GM19099 (cell line): Measurements from ENCODE around the gene KATNAL1.

Source experiments
- POLR2A ChIP-seq: IDR thresholded peaks from 3 replicates; pipeline ENCODE4 v1.6.1; 2011; ENCODE audit warnings: low read depth; ENCODE audit not compliant: insufficient read length; ENCODE audit errors: extremely low read depth

KATNAL1 gene

DNA sequence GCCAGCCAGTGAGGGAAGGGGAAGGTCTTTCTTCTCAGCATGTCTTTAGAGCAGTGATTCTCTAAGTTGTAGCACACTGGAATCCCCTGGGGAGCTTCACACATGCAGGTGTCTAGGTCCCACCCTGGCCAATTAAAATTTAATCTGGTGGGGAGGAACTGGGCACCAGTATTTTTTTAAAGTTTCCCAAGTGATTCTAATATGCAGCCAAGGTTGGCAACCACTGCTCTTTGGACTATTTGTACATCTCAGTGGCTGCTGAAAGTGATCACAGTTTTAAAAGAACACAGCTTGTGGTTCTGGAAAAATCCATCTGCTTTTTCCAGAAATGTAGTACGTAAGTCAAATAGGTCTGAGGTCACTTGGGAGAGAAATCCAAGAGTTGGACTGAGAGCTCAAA lies 10.7 kb upstream of the KATNAL1 start:
- TF ChIP-seq POLR2A: no peak

DNA sequence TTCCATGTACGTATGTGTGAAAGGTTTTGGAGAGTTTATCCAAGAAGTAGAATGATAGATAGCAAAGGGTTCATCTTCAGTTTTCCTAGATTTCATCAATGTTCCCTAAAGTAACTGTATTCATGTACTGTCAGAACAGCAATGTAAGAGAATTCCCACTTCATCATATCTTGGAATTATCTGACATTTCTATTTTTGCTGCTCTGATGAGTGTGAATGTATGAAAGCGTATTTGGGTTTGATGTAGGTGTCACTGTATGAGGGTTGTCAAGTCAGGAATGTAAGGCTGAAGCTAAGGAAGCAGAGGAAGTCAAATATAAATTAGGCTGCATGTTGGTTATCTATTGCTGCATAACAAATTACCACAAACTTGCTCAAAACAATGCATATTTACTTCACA lies 7.2 kb upstream of the KATNAL1 start:
- TF ChIP-seq POLR2A: no peak

DNA sequence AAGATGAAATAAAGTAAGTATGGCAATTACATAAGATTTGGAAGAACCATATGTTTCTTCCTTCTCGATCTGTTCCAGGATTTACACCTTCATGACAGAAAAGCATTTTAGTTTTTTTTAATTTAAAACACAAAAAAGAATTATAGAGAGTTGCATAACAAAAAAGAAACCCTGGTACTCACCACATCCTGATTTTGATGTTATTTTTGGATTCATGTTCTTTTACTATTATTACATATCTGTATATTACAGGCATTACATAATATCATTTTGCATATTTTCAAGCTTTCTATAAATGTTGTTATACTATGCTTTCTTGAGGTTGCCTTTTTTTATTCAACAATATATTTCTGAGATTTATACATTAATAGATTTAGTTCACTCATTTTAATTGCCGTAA lies 6.7 kb upstream of the KATNAL1 start:
- TF ChIP-seq POLR2A: no peak

DNA sequence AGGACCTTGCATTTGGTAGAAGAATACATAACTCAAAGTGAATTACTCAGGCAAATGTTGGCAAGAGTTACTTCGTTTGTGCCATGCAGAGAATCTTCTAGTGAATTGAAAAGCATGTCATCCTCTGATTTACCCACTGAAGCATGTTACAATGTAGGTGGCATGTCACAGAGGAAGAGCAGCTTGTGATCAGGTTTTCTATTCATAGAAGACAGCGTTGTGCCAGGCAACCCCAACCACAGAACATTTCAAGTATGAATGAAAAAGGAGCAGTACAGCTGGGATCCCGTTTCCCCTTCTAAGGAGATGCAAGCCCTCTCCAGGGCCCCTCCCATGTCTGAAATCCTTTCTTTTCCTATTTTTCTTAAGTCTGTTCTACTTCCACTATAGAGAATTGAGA lies 6.0 kb upstream of the KATNAL1 start:
- TF ChIP-seq POLR2A: no peak

DNA sequence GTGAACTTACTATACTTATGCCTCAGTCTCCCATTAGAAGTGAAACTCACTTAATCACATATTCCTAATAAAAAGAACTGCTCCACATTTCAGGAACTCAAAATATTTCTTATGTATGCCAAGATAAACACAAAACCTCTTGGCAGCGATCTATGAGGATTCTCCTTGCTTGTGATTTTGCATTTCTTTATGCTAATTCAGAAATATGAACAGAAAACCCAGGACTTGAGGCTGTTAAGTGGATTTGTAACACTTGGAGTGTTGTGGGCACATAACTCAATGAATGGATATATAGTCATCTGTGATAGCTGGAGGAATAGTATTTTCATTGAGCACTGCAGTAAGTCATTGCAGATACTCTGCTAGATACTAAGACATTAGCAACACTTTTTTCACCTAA lies 5.6 kb upstream of the KATNAL1 start:
- no peak for TF ChIP-seq POLR2A

DNA sequence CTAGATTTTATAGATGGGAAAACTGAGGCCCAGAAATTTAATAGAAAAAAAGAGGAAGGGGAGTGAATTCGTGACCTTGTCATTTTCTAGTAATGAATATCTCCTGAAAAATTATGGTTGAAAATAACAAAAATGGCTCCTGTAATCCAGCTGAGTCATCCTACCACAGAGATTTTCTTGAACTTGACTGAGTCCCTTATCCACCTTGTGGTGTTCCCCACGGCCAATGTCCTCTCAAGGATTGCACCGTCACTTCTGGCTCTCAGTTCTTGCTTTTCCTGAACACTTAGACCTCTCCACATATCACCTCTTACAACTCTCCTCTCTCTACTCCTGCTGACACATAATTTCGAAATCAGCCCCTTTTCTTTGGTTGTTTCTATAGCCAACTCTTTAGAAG lies 1.2 kb upstream of the KATNAL1 start:
- TF ChIP-seq POLR2A: no peak

DNA sequence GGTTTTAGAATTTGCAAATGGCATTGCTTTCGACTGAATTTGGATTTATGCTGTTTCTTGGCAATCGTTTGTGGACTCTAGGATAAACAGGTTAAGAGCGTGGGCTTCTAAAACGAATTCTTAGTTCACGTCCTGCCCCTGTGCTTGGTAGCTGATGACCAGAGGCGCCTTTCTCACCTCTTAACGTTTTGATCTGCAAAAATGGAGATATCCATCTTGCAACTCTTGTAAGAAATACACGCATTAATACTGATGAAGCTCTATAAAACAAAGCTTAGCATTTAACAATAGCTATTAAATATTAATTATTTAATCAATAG lies 580 bp upstream of the KATNAL1 start:
- no peak for TF ChIP-seq POLR2A

DNA sequence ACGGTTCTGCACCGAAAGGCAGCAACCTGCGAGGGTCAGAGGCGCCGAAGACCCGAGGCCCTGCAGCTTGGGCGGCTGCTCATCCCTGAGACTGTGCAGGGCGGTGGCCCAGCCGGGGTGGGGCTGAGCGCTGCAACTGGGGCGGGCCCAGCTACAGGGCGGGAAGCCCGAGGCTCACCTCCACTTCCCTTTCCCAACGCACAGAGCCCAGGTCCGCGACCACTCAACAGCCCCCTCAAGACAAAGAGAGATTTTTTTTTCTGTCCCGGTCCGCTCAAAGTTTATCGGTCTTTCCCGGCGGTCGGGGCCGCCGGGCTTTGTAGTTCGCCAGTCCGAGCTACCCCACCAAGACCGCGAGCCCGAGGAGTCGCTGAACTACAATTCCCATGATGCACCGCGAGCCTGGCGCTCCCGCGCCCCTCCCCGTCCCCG lies 573 bp downstream of the KATNAL1 start:
- peak; percentile 61 for TF ChIP-seq POLR2A

DNA sequence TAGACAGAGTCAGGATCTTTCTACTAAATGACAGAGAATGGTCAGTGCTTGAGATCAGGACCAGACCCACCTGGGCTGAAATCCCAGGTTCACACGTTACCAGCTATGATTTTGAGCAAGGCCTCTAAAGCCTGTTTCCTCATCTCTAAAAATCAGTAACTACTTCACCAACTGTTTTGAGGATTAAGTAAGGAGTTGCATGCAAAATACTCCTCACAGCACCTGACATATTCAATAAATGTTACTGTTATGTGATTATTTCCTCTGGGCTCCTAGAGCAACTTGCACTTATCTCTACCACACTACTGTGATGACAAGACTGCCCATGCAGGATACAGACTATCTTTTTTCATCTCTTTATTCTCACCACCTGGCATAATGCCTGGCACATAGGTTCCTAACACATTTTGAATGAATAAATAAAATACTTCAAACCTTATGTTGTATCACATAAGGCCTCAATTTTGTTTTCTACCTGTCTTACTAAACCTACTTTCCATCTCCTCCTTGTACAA lies 1.8 kb downstream of the KATNAL1 start:
- no peak for TF ChIP-seq POLR2A

DNA sequence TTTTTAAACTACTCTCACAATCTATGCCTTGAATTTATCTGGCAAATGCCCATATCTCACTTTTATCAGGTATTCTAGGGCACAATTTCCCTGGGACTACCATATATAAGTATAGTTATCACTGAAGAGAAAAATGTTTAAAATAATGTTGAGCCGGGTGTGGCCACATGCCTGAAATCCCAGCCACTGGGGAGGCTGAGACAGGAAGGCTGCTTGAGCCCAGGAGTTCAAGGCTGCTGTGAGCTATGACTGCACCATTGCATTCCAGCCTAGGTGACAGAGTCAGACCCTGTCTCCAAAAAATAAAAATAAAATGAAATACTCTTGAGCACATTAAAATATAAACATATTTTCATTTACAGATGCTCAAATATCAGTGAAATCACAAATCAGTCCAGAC lies 4.1 kb downstream of the KATNAL1 start:
- no peak for TF ChIP-seq POLR2A

DNA sequence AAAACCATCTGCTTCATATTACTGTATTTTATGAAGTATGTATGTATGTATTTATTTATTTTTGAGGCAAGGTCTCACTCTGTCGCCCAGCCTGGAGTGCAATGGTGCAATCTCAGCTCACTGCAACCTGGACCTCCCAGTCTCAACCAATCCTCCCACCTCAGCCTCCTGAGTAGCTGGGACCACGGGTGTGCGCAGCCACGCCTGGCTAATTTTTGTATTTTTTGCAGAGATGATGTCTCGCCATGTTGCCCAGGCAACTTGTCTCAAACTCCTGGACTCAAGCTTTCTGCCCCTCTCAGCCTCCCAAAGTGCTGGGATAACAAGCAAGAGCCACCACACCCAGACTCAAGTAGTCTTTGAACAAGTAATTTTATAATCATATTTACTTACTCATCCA lies 5.5 kb downstream of the KATNAL1 start:
- no peak for TF ChIP-seq POLR2A

DNA sequence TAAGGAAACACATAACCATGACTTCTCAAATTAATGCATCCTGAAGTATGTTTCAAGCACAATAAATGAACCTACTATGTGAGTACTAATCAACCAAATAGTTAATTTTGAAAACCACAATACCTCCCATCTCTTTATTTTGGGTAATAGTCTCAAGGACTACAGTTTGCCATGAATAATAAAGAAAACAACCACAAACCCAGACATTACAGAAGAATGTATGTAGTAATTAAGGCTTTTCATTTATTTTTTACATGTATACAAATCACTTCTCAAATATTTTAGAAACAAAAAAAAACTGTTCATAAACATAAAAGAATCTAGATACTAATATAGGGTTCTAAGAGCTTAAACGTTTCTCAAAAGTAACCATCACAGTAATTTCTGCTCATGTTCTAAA lies 6.8 kb downstream of the KATNAL1 start:
- no peak for TF ChIP-seq POLR2A

DNA sequence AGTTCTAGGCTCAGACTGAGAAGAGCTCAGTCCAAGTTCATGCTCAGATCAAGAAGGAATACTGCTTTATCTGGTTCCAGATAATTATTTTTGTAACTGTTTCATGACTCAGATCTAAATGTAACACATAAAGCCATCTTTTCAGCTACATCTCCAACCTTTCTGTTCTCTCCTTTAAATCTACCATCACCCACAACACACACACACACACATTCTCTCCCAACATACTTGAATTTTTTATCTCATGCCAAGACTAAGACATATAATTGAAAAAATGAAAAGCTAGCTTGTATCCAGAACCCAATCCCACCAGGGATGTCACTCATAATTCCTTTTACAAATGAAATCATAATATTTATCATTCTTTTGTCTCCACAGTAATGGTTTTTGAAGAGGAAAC lies 7.6 kb downstream of the KATNAL1 start:
- TF ChIP-seq POLR2A: no peak

DNA sequence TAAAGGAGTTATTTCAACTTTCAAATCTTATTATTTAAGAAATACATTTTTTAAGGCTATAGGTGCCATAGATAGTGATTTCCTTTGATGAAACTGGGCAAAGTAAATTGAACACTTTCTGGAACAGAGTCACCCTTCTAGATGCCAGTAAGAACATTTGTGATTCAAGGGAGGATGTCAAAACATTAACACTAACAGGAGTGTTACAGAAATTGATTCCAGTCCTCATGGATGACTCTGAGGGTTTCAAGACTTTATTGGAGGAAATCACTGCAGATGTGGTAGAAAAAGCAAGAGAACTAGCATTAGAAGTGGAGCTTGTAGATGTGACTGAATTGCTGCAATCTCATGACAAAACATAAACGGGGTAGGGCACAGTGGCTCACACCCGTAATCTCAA lies 12.2 kb downstream of the KATNAL1 start:
- no peak for TF ChIP-seq POLR2A

DNA sequence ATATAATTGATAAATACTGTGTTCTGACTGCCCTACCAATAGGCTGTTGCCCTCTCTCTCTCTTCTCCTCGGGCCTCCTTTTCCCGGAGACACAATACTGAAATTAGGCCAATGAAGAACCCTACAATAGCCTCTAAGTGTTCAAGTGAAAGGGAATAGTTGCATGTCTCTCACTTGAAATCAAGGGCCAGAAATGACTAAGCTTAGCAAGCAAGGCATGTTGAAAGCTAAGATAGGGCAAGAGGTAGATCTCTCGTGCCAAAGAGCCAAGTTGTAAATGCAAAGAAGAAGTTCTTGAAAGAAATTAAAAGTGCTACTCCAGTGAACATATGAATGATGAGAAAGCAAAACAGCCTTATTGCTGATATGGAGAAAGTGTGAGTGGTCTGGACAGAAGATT lies 13.3 kb downstream of the KATNAL1 start:
- TF ChIP-seq POLR2A: no peak

DNA sequence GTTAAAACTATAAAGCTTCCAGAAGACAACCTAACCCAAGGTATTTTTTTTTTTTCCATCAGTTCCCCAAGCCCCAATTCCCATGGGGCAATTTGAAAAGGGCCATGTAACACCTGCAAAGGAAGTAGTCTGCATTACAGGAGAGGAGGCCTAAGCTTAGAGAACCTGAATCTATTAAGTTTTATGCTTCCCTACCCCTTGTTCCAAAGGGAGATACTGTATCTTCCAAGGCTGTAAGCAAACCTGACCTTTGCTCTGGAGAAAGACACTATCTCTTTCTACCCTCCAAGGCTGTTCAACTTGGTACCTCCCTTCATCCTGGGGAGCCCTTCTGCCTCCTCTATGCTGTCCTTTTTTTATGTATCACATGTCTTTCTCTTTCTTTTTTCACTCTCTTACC lies 15.0 kb downstream of the KATNAL1 start:
- no peak for TF ChIP-seq POLR2A

DNA sequence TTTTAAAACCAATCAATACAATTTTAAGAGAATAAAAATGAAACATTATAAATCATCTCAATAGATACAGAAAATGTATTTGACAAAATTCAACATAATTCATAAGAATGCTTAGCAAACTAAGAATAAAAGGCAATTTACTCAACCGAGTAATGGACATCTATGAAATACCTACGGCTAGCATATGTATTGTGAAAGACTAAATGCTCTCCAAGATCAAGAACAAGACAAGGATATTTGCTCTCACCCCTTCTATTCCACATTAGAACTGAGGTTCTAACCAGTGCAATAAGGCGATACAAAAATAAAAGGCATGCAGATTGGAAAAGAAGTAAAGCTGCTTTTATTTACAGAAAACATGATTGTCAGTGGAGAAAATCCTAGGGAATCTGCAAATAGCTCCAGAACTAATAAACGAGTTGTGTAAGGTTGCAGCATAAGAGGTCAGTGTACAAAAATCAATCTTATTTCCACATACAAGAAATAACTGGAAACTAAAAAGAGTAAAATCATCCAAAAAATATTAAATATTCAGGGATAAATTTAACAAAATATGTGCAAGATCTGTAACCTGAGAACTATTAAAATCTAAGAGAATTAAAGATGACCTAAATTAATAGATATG lies 16.4 kb downstream of the KATNAL1 start:
- TF ChIP-seq POLR2A: no peak

DNA sequence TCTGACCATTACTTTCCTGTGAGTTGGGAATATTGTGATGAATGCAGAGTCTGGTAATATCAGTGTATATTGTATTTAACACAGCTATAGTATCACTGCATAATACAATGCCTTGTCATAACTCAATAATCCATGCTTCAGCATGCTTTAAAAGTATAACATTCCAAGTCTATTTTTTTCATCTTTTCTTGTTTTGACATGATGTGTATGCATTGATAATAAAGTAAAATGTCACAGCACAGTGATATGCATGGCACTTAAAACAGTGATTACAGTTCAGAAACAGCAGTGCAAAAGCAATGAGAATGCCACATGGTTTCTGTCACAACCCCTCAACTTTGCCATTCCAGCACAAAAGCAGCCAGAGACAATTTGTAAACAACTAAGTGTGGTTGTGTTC lies 17.8 kb downstream of the KATNAL1 start:
- no peak for TF ChIP-seq POLR2A

DNA sequence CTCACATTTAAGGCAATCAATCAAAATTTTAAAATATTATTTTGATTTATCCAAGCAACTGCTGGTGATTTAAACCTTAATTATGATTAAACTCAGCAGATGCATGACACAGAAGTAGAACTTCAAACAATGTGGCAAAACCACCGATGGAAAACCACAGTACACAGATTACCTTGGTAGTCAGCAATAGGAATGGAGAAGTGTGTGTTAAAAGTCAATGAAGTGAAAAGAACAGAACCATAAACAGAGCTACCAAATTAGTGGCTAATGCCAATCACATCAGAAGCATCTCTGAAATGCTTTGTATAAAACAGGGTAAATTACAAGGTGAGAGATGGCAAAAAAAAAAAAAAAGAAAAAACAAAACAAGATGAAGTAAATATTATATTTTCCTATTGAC lies 31.2 kb downstream of the KATNAL1 start:
- TF ChIP-seq POLR2A: no peak
